HCT116 (cell line): ENCODE measurements around the gene LYRM4. TPM values are rescaled to one million over a fixed set of nuclear protein-coding genes. Genes with fewer than 3 reads are reported as not detected.

Experiments
- ATAC-seq: fragments of 200-7000 bp; cut with Tn5 transposase; 2 replicates; pipeline ENCODE4 v1.9.1; 2020; ENCODE audit warnings: mild to moderate bottlenecking, moderate library complexity
- BruUV-seq: library from RNA; stranded (reverse); fragments of 400-500 nt; replicated peaks from 2 replicates; lab custom pipeline; 2021; lab: Mats Ljungman, UMichigan
- CTCF ChIA-PET: fragments of 300-600 bp; sonication (Branson Sonifier 250); formaldehyde crosslinking; loops from one replicate; lab custom pipeline; 2021; ENCODE audit warnings: antibody characterized with exemption; lab: Charles Lee
- POLR2A ChIA-PET: fragments of 300-600, 350-600 bp; sonication (Branson Sonifier 250); formaldehyde crosslinking; loops from one replicate; lab custom pipeline; 2021; ENCODE audit warnings: antibody characterized with exemption; lab: Charles Lee
- RAD21 ChIA-PET, 2 experiments: fragments of 300-600 bp; sonication (Branson Sonifier 250); formaldehyde crosslinking; loops; one replicate each; lab custom pipeline; 2023; ENCODE audit warnings: low total read pairs in 2 of 2; ENCODE audit not compliant: uncharacterized antibody in 2 of 2, unreplicated experiment in 2 of 2, low non-redundant PET in 1 of 2; lab: Charles Lee
- DNase-seq: peaks from one replicate; pipeline ENCODE4 v3.0.0-alpha.2; 2010; ENCODE audit warnings: low read depth, low spot score
- H2AFZ ChIP-seq: fragments of 200-600 bp; shearing (Covaris generic), sonication (generic); 2 replicates; pipeline ENCODE4 v1.6.1; 2017; ENCODE audit warnings: low read depth, mixed run types, mixed read lengths, antibody characterized with exemption, low read length; ENCODE audit not compliant: poor library complexity, severe bottlenecking
- H3K27ac ChIP-seq: 2 replicates; pipeline ENCODE4 v1.5.1; 2012; ENCODE audit warnings: low read depth, low read length
- H3K27me3 ChIP-seq: fragments of 200-600 bp; sonication (generic); 2 replicates; pipeline ENCODE4 v1.6.1; 2016; ENCODE audit warnings: mixed run types, low read length, mixed read lengths; ENCODE audit not compliant: insufficient read depth
- H3K36me3 ChIP-seq, 2 experiments: fragments of 200-500 bp in 1 of 2; fragments of 200-600 bp in 1 of 2; sonication (Bioruptor generic) in 1 of 2; sonication (generic) in 1 of 2; 2 replicates each; pipeline versions ENCODE4 v1.5.1 to v1.6.1; 2014 to 2016; ENCODE audit warnings: low read length in 2 of 2, inconsistent platforms in 1 of 2, mixed read lengths in 1 of 2, mixed run types in 1 of 2; ENCODE audit not compliant: insufficient read depth in 2 of 2, control insufficient read depth in 1 of 2
- H3K4me1 ChIP-seq, 2 experiments: fragments of 200-600 bp in 1 of 2; sonication (generic) in 1 of 2; 2 replicates each; pipeline versions ENCODE4 v1.5.1 to v1.6.1; 2012 to 2017; ENCODE audit warnings: low read length in 2 of 2, inconsistent platforms in 1 of 2, mild to moderate bottlenecking in 1 of 2, mixed read lengths in 1 of 2, mixed run types in 1 of 2, moderate library complexity in 1 of 2; ENCODE audit not compliant: insufficient read depth in 2 of 2, control insufficient read depth in 1 of 2
- H3K4me2 ChIP-seq: fragments of 200-600 bp; sonication (generic); 2 replicates; pipeline ENCODE4 v1.6.1; 2017; ENCODE audit warnings: mixed run types, low read length, mixed read lengths
- H3K4me3 ChIP-seq, 2 experiments: fragments of 200-600 bp in 1 of 2; sonication (generic) in 1 of 2; replicated peaks in 1 of 2; 2 replicates each; pipeline ENCODE4 v1.5.1; 2011 to 2016; ENCODE audit warnings: low read length in 2 of 2, control low read depth in 1 of 2, low read depth in 1 of 2, mild to moderate bottlenecking in 1 of 2, mixed read lengths in 1 of 2, mixed run types in 1 of 2
- H3K79me2 ChIP-seq: fragments of 200-600 bp; sonication (generic); 2 replicates; pipeline ENCODE4 v1.6.1; 2017; ENCODE audit warnings: mild to moderate bottlenecking, mixed run types, low read length, moderate library complexity, mixed read lengths; ENCODE audit not compliant: insufficient read depth
- H3K9ac ChIP-seq: fragments of 200-600 bp; sonication (generic); 2 replicates; pipeline ENCODE4 v1.6.1; 2016; ENCODE audit warnings: low read length, mixed read lengths
- H3K9me2 ChIP-seq: fragments of 200-600 bp; sonication (generic), shearing (Covaris generic); 2 replicates; pipeline ENCODE4 v1.6.1; 2017; ENCODE audit warnings: mixed run types, mild to moderate bottlenecking, moderate library complexity; ENCODE audit not compliant: insufficient read depth
- H3K9me3 ChIP-seq, 2 experiments: fragments of 200-500 bp in 1 of 2; fragments of 200-600 bp in 1 of 2; sonication (Bioruptor generic) in 1 of 2; sonication (generic) in 1 of 2; 2 replicates each; pipeline ENCODE4 v1.6.1; 2014 to 2017; ENCODE audit warnings: low read length in 2 of 2, mixed read lengths in 2 of 2, inconsistent platforms in 1 of 2, low read depth in 1 of 2, mild to moderate bottlenecking in 1 of 2, mixed run types in 1 of 2, moderate library complexity in 1 of 2; ENCODE audit not compliant: control insufficient read depth in 1 of 2, insufficient read depth in 1 of 2
- H4K20me1 ChIP-seq: fragments of 200-600 bp; sonication (generic), shearing (Covaris generic); 2 replicates; pipeline ENCODE4 v1.6.1; 2017; ENCODE audit warnings: mixed run types, mild to moderate bottlenecking, moderate library complexity; ENCODE audit not compliant: insufficient read depth
- CBX3 ChIP-seq: IDR thresholded peaks from 2 replicates; pipeline ENCODE4 v1.6.1; 2012; ENCODE audit warnings: low read depth
- CTCF ChIP-seq, 3 experiments: fragments of 200-600 bp in 1 of 3; sonication (generic) in 1 of 3; IDR thresholded peaks in 2 of 3; conservative IDR thresholded peaks in 1 of 3; 2 replicates each; pipeline ENCODE4 v1.5.1; 2012 to 2017; ENCODE audit warnings: low read depth in 2 of 3, low read length in 2 of 3, antibody characterized with exemption in 1 of 3, borderline replicate concordance in 1 of 3, control low read depth in 1 of 3, mild to moderate bottlenecking in 1 of 3, mixed read lengths in 1 of 3, mixed run types in 1 of 3, moderate library complexity in 1 of 3; ENCODE audit not compliant: insufficient read depth in 1 of 3
- ELF1 ChIP-seq: IDR thresholded peaks from 2 replicates; pipeline ENCODE4 v1.6.1; 2012; ENCODE audit warnings: low read depth, borderline replicate concordance
- RAD21 ChIP-seq: IDR thresholded peaks from 2 replicates; pipeline ENCODE4 v1.6.1; 2012; ENCODE audit warnings: low read depth, mild to moderate bottlenecking
- REST ChIP-seq: IDR thresholded peaks from 2 replicates; pipeline ENCODE4 v1.6.1; 2012; ENCODE audit warnings: low read depth
- SIN3A ChIP-seq: IDR thresholded peaks from 2 replicates; pipeline ENCODE4 v1.6.1; 2012; ENCODE audit warnings: low read depth
- intact Hi-C: fragments of 100-400 bp; cut with micrococcal nuclease; formaldehyde crosslinking; loops from 2 replicates; pipeline ENCODE4 v1.10.0; 2022
- total RNA-seq: library from RNA; stranded (reverse); gene quantifications from one replicate; pipeline ENCODE4 v1.2.1, GENCODE V29; 2021; ENCODE audit not compliant: unreplicated experiment

LYRM4 gene
- total RNA-seq, 1 experiment from 2014 or later: 30.1 TPM

GRCh38 chr6:5174756-5175549, 85.8 kb downstream of the LYRM4 start:
- no peaks in the 10 kb centered on the region for H3K27me3 ChIP-seq
- H2AFZ ChIP-seq: no peak overlapping the region
- no peak for DNase-seq
- H3K4me1 ChIP-seq: no peaks in the 10 kb centered on the region
- no peak for TF ChIP-seq CBX3
- TF ChIP-seq CTCF (IDR thresholded peaks at IDR 0.05 in 2 of 3, conservative IDR thresholded peaks at IDR 0.05 in 1 of 3; ENCODE audit: borderline replicate concordance in 1 of 3, insufficient read depth in 1 of 3, low read depth in 2 of 3, low read length in 2 of 3): peak; percentile 21 to 81 (median 66); a peak in 4 of 6 replicates
- peak; percentile 18; the same call in 1 of the 2 replicates for TF ChIP-seq RAD21
- TF ChIP-seq, all 23 proteins: peak for 2
- H3K9me2 ChIP-seq: no peaks in the 10 kb centered on the region
- intact Hi-C loops: no loop called here
- no peaks in the 10 kb centered on the region for H3K36me3 ChIP-seq
- peak; percentile 57; the same call in 1 of the 2 replicates for ATAC-seq
- BruUV-seq: no TSS peak
- ChIA-PET POLR2A (no interaction called here), RAD21 (no interaction called here), CTCF (interaction anchor here (0.5 kb wide), 1 partner anchor 180 kb away, joined by 3 read pairs; no protein-coding TSS in a partner anchor)
- H3K9me3 ChIP-seq: no peaks in the 10 kb centered on the region
- H3K4me3 ChIP-seq: no peak overlapping the region
- H3K4me2 ChIP-seq: no peak overlapping the region
- no peak overlapping the region for H3K27ac ChIP-seq
- no peaks in the 10 kb centered on the region for H4K20me1 ChIP-seq
- H3K79me2 ChIP-seq: 0 out of 2 replicates have a peak, but pooled peaks cover 4% of the 10 kb centered on the region
- H3K9ac ChIP-seq: no peak overlapping the region

- no peak for TF ChIP-seq REST
- no peak for TF ChIP-seq ELF1
- TF ChIP-seq SIN3A: no peak
- TF ChIP-seq, all 23 proteins: peak for 0
- no peaks in the 10 kb centered on the region for H3K27me3 ChIP-seq
- no peaks in the 10 kb centered on the region for H3K9me3 ChIP-seq
- intact Hi-C loops: no loop called here
- H4K20me1 ChIP-seq: no peaks in the 10 kb centered on the region
- no peaks in the 10 kb centered on the region for H3K4me1 ChIP-seq
- no peaks in the 10 kb centered on the region for H3K36me3 ChIP-seq
- no peak overlapping the region for H3K9ac ChIP-seq
- ChIA-PET RAD21 (interaction anchor here in 1 of 2 experiments (0.6 kb wide), 1 partner anchor 116 kb away, joined by 4 read pairs; no protein-coding TSS in a partner anchor), POLR2A (no interaction called here), CTCF (no interaction called here)
- ATAC-seq (no peak), DNase-seq (no peak)
- H3K4me2 ChIP-seq: no peak overlapping the region
- no peak overlapping the region for H3K27ac ChIP-seq
- BruUV-seq: no TSS peak
- H3K79me2 ChIP-seq: 0 out of 2 replicates have a peak, but pooled peaks cover 4% of the 10 kb centered on the region
- no peak overlapping the region for H3K4me3 ChIP-seq
- H3K9me2 ChIP-seq: no peaks in the 10 kb centered on the region
- H2AFZ ChIP-seq: no peak overlapping the region
These were observed 86.5 kb downstream of the LYRM4 start for GRCh38 chr6:5174244-5174643.
